ENCODE results near the gene COL28A1.
A peak's percentile ranks its signal among the peaks of the same experiment; 100 is the strongest.
"Not testable (repeated sequence)": the region's sequence is repeated elsewhere in the genome, so short reads cannot be mapped to it uniquely, and the experiment has no call there.

Gene COL28A1

GRCh38 chr7:7535691-7536090, at the start of gene COL28A1:
TSS of gene COL28A1 (minus strand) at chr7:7535873. CDS start at chr7:7532875, 2,998 bp downstream.
- DNase-seq: no peak

GRCh38 chr7:7584653-7585052, 49.0 kb upstream of the COL28A1 start:
- DNase-seq: no peak

GRCh38 chr7:7583731-7584130, 48.1 kb upstream of the COL28A1 start:
- no peak for DNase-seq

GRCh38 chr7:7582596-7582995, 46.9 kb upstream of the COL28A1 start:
- no peak for DNase-seq

- DNase-seq: no peak
These were observed 46.0 kb upstream of the COL28A1 start for GRCh38 chr7:7581531-7582179.

GRCh38 chr7:7579638-7580037, 44.0 kb upstream of the COL28A1 start:
- no peak for DNase-seq

GRCh38 chr7:7577888-7578287, 42.2 kb upstream of the COL28A1 start:
- no peak for DNase-seq

GRCh38 chr7:7576344-7576743, 40.7 kb upstream of the COL28A1 start:
- DNase-seq: no peak

GRCh38 chr7:7573701-7574100, 38.0 kb upstream of the COL28A1 start:
- no peak for DNase-seq

- DNase-seq: no peak
These were observed 34.9 kb upstream of the COL28A1 start for GRCh38 chr7:7570584-7570983.

- DNase-seq: no peak
These were observed 33.9 kb upstream of the COL28A1 start for GRCh38 chr7:7569615-7570014.

GRCh38 chr7:7569081-7569527, 33.4 kb upstream of the COL28A1 start:
- no peak for DNase-seq

GRCh38 chr7:7568553-7568952, 32.9 kb upstream of the COL28A1 start:
- DNase-seq: no peak

- DNase-seq: no peak
These were observed 32.3 kb upstream of the COL28A1 start for GRCh38 chr7:7567898-7568531.

- DNase-seq: peak; percentile 91
These were observed 31.3 kb upstream of the COL28A1 start, which contains the start of gene MIOS for GRCh38 chr7:7566651-7567611. TSS of gene MIOS (plus strand) at chr7:7566884. CDS start at chr7:7572476, 5,592 bp downstream.

- no peak for DNase-seq
These were observed 30.3 kb upstream of the COL28A1 start for GRCh38 chr7:7565746-7566650.

- DNase-seq: no peak
These were observed 29.5 kb upstream of the COL28A1 start for GRCh38 chr7:7565018-7565680.

GRCh38 chr7:7564323-7564780, 28.7 kb upstream of the COL28A1 start:
- no peak for DNase-seq

GRCh38 chr7:7563813-7564212, 28.1 kb upstream of the COL28A1 start:
- DNase-seq: no peak

GRCh38 chr7:7563269-7563668, 27.6 kb upstream of the COL28A1 start:
- DNase-seq: no peak

GRCh38 chr7:7562736-7563135, 27.1 kb upstream of the COL28A1 start:
- no peak for DNase-seq

GRCh38 chr7:7561591-7561990, 25.9 kb upstream of the COL28A1 start:
- not testable (repeated sequence) for DNase-seq
